Measurements from ENCODE around the gene DOLPP1. TPM values are rescaled to one million over a fixed set of nuclear protein-coding genes. Genes with fewer than 3 reads are reported as not detected.

The DOLPP1 gene
- total RNA-seq, 4 donors from 2014 or later, result 15.7 to 52.4 (median 38.2) TPM

- peak; percentile 22 for DNase-seq
- H3K27ac ChIP-seq, result peak overlapping the region; percentile 99 to 100 (median 100)
- in situ Hi-C loops (cut with MboI; ENCODE audit: low pct_ligation_motif_present in 1 of 4, low pct_unique_long_range_greater_than_20kb in 1 of 4, low sequenced_read_pairs in 3 of 4) (loop anchor here (5.0 to 25.0 kb wide), 5 partner anchors 474 to 649 kb away; no protein-coding TSS in a partner anchor), intact Hi-C loops (cut with DNase I; ENCODE audit: low total_unique reads) (loop anchor here (1.0 to 10.0 kb wide), 2 partner anchors 472 to 646 kb away; no protein-coding TSS in a partner anchor)
- WGBS, 2 donors (ENCODE audit: low coverage in 1 of 2), result 50% methylated on average over 21 of the region's 21 CpGs; no CpG with 5 or more reads in 1 of the 2 donors
- TF ChIP-seq EP300 (IDR thresholded peaks at IDR 0.05; ENCODE audit: low read depth) (no peak), POLR2AphosphoS5 (IDR thresholded peaks at IDR 0.05) (peak; percentile 8 to 69 (median 26)), POLR2A (IDR thresholded peaks at IDR 0.05) (no peak)
- TF ChIP-seq, protein P1, sequence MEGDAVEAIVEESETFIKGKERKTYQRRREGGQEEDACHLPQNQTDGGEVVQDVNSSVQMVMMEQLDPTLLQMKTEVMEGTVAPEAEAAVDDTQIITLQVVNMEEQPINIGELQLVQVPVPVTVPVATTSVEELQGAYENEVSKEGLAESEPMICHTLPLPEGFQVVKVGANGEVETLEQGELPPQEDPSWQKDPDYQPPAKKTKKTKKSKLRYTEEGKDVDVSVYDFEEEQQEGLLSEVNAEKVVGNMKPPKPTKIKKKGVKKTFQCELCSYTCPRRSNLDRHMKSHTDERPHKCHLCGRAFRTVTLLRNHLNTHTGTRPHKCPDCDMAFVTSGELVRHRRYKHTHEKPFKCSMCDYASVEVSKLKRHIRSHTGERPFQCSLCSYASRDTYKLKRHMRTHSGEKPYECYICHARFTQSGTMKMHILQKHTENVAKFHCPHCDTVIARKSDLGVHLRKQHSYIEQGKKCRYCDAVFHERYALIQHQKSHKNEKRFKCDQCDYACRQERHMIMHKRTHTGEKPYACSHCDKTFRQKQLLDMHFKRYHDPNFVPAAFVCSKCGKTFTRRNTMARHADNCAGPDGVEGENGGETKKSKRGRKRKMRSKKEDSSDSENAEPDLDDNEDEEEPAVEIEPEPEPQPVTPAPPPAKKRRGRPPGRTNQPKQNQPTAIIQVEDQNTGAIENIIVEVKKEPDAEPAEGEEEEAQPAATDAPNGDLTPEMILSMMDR (IDR thresholded peaks at IDR 0.05), result no peak
- H3K27me3 ChIP-seq, result no peaks in the 10 kb centered on the region
- no peaks in the 10 kb centered on the region for H3K9me3 ChIP-seq
- no peak overlapping the region for H3K4me3 ChIP-seq
- no peaks in the 10 kb centered on the region for H3K36me3 ChIP-seq
- peaks cover 37 to 58% (median 52%) of the 10 kb centered on the region in 4 donors for H3K4me1 ChIP-seq
Measured at GRCh38 chr9:129138476-129139232, 57.7 kb downstream of the DOLPP1 start.

GRCh38 chr9:129139233-129139992, 58.5 kb downstream of the DOLPP1 start:
- TF ChIP-seq POLR2AphosphoS5 (IDR thresholded peaks at IDR 0.05), result peak in 1 of 3 donors; percentile 35
- TF ChIP-seq EP300 (IDR thresholded peaks at IDR 0.05; ENCODE audit: low read depth), result no peak
- no peak for TF ChIP-seq POLR2A (IDR thresholded peaks at IDR 0.05)
- TF ChIP-seq, protein P1 (IDR thresholded peaks at IDR 0.05), result peak; percentile 89 to 99 (median 95)
- H3K36me3 ChIP-seq, result no peaks in the 10 kb centered on the region
- intact Hi-C loops (cut with DNase I; ENCODE audit: low total_unique reads), result loop anchor here (1.0 to 10.0 kb wide), 2 partner anchors 471 to 645 kb away; no protein-coding TSS in a partner anchor
- H3K4me1 ChIP-seq, result peaks cover 37 to 65% (median 56%) of the 10 kb centered on the region in 4 donors
- H3K27ac ChIP-seq, result peak overlapping the region; percentile 99 to 100 (median 100)
- no peaks in the 10 kb centered on the region for H3K27me3 ChIP-seq
- H3K9me3 ChIP-seq, result no peaks in the 10 kb centered on the region
- peak overlapping the region; percentile 11 to 46 (median 25) for H3K4me3 ChIP-seq
- peak; percentile 85 for DNase-seq
- in situ Hi-C loops (cut with MboI; ENCODE audit: low pct_ligation_motif_present in 1 of 4, low pct_unique_long_range_greater_than_20kb in 1 of 4, low sequenced_read_pairs in 3 of 4), result loop anchor here (5.0 to 25.0 kb wide), 5 partner anchors 473 to 648 kb away; no protein-coding TSS in a partner anchor
- WGBS, 2 donors (ENCODE audit: low coverage in 1 of 2), result 0 to 4% methylated on average over 2 to 13 of the region's 13 CpGs

- H3K27me3 ChIP-seq, result no peaks in the 10 kb centered on the region
- in situ Hi-C loops (cut with MboI; ENCODE audit: low pct_ligation_motif_present in 1 of 4, low pct_unique_long_range_greater_than_20kb in 1 of 4, low sequenced_read_pairs in 3 of 4), result loop anchor here (5.0 to 25.0 kb wide), 5 partner anchors 472 to 647 kb away; no protein-coding TSS in a partner anchor
- no peaks in the 10 kb centered on the region for H3K9me3 ChIP-seq
- peak overlapping the region; percentile 99 to 100 (median 100) for H3K27ac ChIP-seq
- DNase-seq, result peak; percentile 87
- intact Hi-C loops (cut with DNase I; ENCODE audit: low total_unique reads), result loop anchor here (1.0 to 10.0 kb wide), 4 partner anchors 37 to 645 kb away; partner anchors contain the start of gene IER5L
- 0 to 1% methylated on average over 3 to 11 of the region's 11 CpGs for WGBS, 2 donors (ENCODE audit: low coverage in 1 of 2)
- H3K4me3 ChIP-seq, result peak overlapping the region; percentile 11 to 46 (median 28)
- peaks cover 39 to 69% (median 58%) of the 10 kb centered on the region in 4 donors for H3K4me1 ChIP-seq
- TF ChIP-seq, protein P1 (IDR thresholded peaks at IDR 0.05), result no peak
- peak; percentile 77 for TF ChIP-seq EP300 (IDR thresholded peaks at IDR 0.05; ENCODE audit: low read depth)
- peak; percentile 72 for TF ChIP-seq POLR2A (IDR thresholded peaks at IDR 0.05)
- peak; percentile 83 to 87 (median 86) for TF ChIP-seq POLR2AphosphoS5 (IDR thresholded peaks at IDR 0.05)
- no peaks in the 10 kb centered on the region for H3K36me3 ChIP-seq
Measured at GRCh38 chr9:129139993-129140396, 59.1 kb downstream of the DOLPP1 start.

Other genes starting within 250 kb of the DOLPP1 start
- gene KYAT1, start 199.2 kb upstream of the DOLPP1 start, total RNA-seq, result 1 to 10 TPM in 2 of 4 donors, not detected in 2; 1.6 to 3.5 TPM
- 100 to 1,000 TPM in 1 of 4 donors, 10 to 100 TPM in 3; 29.4 to 116 (median 35.5) TPM for gene LRRC8A, start 199.0 kb upstream of the DOLPP1 start, total RNA-seq
- 10 to 100 TPM in 1 of 4 donors, 1 to 10 TPM in 3; 3.2 to 22.4 (median 5.5) TPM for gene PHYHD1, start 160.1 kb upstream of the DOLPP1 start, total RNA-seq
- 10 to 100 TPM in 3 of 4 donors, 1 to 10 TPM in 1; 9.2 to 20.6 (median 11.7) TPM for gene DOLK, start 133.5 kb upstream of the DOLPP1 start, total RNA-seq
- gene NUP188, start 133.4 kb upstream of the DOLPP1 start, total RNA-seq, result 10 to 100 TPM; 18.0 to 79.3 (median 38.4) TPM
- 100 to 1,000 TPM; 184 to 391 (median 224) TPM for gene SH3GLB2, start 52.8 kb upstream of the DOLPP1 start, total RNA-seq
- gene MIGA2, start 44.5 kb upstream of the DOLPP1 start, total RNA-seq, result 100 to 1,000 TPM in 1 of 4 donors, 10 to 100 TPM in 3; 72.0 to 245 (median 74.0) TPM
- gene CRAT, start 29.7 kb downstream of the DOLPP1 start, total RNA-seq, result 100 to 1,000 TPM; 124 to 161 (median 136) TPM
- gene PTPA, start 30.3 kb downstream of the DOLPP1 start, total RNA-seq, result 100 to 1,000 TPM in 1 of 4 donors, 10 to 100 TPM in 3; 37.4 to 241 (median 66.5) TPM
- 1 to 10 TPM; 1.8 to 6.5 (median 5.2) TPM for gene IER5L, start 97.2 kb downstream of the DOLPP1 start, total RNA-seq

All from transverse colon (tissue), 4 donors.